ENCODE data around the gene USH1C. TPM values are rescaled to one million over a fixed set of nuclear protein-coding genes. Genes with fewer than 3 reads are reported as not detected.
A peak's percentile ranks its signal among the peaks of the same experiment; 100 is the strongest.

The USH1C gene
- total RNA-seq, 1 experiment from 2014 or later = 78.0 TPM

DNA sequence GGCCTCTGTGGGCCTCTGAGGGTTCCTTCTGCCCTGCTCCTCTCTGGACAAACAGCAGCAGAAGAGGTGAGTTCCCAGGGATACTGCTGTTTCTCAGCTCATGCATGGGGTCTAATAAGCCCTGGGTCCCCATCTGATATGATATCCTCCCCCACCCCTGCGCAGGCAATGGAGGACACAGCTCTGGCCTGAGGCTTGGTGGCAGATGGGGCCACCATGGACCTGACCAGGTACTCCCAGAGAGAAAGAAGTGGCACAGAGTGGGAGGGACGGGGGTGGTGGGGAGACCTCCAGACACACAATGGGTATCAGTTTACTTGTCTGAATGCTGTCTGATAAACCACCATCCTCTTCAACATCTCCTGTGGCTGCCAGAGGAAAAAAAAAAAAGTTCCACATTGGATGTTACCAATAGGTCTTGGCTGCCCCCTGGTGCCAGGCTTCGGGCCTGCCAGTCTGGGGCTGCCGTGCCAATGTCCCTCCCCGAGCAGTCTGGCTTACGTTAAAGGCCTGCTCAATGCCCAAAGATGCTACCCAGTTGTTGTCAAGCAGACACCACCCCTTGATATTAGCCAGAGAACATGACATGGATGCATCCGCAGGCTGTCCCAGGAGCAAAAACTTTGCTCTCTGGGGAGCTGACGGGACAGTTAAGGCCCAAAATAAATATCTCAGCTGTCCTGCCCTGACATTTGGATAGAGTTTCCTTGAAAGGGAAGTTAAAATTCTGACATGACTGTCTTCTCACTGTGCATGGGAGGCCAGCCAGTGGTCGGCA is 39.7 kb downstream of the USH1C start:
- peak; percentile 89 for DNase-seq (ENCODE audit: low spot score)

DNA sequence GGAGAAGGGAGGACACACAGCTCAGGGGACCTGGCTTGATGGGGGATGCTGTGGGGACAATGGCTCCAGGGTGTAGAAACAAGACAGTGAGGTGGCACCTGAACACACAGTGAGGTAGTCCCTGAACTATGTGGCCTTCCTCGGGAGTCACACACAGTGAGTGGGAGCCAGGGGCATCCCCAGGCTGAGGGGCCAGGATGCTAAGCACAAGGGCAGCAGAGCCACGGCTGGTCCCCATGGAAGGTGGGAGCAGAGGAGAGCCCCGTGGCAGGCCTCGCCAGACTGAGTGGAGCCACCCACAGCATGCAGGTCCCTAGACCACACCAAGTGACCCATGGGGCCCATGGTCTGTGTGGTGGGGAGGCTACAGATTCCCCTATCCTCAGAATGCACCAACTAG is 41.6 kb downstream of the USH1C start:
- no peak for DNase-seq (ENCODE audit: low spot score)

DNA sequence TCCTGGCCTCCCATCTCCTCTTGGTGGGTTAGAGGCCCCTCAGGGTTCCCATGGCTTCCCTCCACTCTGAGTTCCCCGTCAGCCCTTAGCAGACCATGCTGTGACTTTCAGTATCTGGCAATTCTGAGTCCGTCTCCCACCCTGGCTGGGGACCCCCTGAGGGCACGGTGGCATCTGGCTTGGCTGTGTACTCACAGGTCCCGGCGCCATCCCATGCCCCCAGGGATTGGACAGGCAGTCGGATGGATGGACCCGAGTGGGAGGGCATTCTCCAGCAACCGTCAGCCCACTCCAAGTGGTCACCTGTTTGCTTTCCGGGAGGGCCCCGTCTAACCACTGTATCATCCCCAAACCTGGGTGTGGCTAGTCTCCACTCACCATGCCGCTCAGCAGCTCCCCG is 43.5 kb downstream of the USH1C start:
- no peak for DNase-seq (ENCODE audit: low spot score)

DNA sequence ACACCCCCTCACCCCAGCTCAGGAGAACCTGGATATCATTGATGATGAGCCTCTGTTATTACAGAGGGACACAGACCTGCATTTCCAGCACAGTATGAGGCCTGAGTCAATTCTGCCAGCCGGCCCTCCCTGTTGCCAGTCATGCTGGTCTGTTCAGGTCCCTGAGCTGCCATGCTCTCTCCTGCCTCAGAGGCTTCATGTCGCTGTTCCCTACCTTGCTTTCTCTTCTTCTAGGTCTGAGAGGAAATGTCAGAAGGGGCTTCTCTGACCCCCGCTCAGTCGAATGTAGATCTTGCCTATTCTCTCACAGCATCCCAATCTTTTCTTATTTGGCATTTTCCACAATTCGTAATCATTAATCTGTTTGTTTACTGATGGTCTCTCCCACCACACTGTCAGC is 45.7 kb downstream of the USH1C start:
- no peak for DNase-seq (ENCODE audit: low spot score)

DNA sequence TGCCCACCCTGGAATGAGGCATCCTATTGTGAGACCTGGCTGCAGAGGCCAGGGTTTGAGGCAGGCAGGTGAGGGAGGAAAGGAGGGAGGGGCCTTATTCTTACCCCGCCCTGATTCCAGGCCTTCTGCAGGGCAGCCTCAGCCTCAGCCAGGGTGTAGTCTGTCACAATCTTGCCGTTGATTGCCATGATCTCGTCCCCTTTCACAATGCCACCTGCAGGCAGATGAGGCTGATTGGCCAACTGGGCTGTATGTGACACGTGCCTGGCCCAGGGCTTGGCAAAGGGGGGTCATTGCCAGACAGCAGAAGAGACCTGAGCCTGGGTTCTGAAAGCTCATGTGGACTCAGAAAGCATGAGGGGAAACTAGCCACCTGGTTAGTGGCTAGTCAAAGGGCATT is 46.2 kb downstream of the USH1C start:
- DNase-seq (ENCODE audit: low spot score) = peak; percentile 61

DNA sequence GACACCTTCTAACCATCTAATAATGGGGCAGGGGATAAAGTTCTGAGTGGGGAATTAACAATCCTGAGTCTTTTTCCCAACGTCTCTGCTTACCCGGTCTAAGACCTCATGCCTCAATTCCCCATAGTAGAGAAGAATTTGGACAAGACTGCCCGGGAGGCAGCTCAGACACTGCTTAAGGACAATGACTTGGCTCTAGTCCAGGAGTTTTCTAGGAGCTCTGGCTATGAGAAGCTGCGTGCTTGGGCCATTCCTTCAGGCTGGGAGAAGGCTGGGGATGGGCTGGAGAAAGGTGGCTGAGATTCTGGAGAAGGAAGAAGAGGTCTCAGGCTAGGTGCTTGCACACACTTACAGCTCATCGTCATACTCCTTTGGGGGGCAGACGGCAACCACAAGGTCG is 47.8 kb downstream of the USH1C start:
- no peak for DNase-seq (ENCODE audit: low spot score)

DNA sequence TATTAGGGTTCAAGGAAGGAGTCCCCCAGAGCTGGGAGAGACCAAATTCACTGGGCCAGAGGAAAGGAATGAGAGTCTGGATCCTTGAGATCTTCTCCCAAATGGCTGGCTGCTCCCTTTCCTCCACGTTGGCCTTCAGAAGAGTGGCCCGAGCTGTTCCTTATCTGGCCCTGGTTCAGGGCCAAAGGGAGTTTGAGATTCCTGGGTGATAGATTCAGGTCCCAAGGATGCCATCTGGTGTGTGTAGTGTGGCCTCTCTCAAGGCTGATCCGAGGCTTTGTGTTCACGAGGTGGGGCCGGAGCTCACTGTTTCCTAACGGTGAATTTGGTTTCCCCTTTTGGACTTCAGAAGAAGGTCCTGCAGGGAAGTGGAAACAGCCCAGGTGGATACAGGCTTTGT is 50.2 kb downstream of the USH1C start:
- no peak for DNase-seq (ENCODE audit: low spot score)

DNA sequence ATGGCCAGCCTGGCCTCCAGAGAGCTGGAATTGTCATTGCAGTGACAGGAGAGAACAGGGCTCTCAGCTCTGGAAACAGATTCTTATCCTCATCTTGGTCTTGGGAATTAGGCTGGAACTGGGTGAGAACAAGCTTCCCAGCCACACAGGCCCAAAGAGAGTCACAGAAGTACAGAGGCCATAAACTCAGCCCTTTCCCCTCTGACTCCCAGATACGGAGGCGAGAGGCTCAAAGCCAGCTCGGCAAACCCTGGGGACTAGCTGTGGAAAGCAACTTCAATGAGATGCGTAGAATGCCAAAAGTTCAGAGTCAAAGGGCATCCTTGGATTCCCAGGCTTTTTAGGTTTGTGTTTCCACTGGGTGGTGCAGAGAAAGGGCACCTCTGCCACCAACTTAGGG is 53.3 kb downstream of the USH1C start:
- no peak for DNase-seq (ENCODE audit: low spot score)

DNA sequence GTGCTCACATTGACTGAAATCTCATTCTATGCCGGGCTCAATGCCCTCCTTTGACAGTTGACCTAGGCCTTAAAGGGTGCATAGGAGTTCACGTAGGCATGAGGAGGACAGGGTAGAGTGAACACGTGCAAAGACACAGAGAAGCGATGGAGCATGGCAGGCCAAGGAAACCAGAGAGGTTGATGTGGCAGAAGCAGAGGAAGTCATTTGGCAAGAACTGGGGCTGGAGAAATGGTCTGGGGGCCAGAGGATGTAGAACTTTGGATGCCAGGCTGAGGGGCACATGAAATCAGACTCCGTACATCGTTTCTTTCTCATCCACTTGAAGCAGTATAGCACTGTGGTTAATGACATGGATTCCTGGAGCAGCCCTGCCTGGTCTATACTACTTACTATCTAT is 54.0 kb downstream of the USH1C start:
- no peak for DNase-seq (ENCODE audit: low spot score)

DNA sequence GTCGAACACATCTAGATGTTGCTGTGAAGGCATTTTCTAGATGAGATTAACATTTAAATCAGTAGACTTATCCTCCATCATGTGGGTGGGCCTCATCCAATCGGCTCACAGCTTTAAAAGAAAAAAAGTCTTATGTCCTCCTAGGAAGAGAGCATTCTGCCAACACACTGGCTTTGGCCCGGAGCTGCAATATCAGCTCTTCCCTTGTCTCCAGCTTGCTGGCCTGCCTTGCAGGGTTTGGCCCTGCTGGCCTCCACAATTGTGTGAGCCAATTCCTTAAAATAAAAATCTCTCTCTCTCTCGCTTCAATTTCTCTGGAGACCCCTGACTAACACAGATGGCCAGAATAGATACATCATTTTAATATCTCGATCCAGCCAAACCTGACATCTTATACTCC is 54.5 kb downstream of the USH1C start:
- no peak for DNase-seq (ENCODE audit: low spot score)

DNA sequence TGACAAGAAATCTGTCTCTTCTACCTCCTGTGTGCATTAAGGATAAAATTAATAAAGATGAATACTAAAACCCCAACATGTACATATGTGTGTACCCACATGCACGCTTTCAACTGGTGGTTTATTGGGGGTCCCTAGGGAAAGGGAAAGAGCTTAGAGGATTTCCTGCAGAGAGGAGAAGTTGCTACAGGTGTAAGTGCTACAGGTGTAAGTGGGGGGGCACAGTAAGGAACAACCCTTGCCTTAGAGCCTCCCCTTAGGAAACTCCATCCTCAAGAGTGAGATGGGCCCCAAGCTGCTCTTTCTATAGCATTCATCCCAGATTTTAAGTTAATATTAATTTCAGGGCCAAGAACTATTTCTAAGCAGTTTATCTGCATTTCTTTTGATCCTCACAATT is 55.7 kb downstream of the USH1C start:
- no peak for DNase-seq (ENCODE audit: low spot score)

DNA sequence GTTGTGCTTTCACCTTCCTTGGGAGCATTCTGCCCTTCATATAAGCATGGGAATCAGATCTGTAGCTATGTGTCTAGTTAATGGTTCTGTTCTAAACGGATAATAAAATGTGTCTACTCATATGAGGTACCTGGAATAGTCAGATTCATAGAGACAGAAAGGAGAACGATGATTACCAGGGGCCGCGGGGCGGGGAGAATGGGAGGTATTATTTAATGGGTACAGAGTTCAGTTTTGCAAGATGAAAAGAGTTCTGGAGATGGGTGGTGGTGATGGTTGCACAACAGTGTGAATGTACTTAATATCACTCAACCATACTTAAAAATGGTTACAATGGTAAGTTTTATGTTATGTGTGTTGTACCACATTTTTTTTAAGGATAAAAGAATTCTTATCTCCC is 57.6 kb downstream of the USH1C start:
- DNase-seq (ENCODE audit: low spot score) = no peak

DNA sequence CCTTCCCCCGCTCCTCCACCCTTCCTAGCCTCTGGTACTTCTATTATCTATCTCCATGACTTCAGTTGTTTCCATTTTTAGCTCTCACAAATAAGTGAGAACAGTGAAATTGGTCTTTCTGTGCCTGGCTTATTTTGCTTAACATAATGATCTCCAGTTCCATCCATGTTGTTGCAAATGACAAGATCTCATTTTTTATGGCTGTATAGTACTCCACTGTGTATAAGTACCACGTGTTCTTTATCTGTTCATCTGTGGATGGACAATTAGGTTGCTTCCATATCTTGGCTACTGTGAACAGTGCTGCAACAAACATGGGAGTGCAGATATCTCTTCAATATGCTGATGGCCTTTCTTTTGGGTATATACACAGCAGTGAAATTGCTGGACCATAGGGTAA is 60.7 kb downstream of the USH1C start:
- DNase-seq (ENCODE audit: low spot score) = no peak

DNA sequence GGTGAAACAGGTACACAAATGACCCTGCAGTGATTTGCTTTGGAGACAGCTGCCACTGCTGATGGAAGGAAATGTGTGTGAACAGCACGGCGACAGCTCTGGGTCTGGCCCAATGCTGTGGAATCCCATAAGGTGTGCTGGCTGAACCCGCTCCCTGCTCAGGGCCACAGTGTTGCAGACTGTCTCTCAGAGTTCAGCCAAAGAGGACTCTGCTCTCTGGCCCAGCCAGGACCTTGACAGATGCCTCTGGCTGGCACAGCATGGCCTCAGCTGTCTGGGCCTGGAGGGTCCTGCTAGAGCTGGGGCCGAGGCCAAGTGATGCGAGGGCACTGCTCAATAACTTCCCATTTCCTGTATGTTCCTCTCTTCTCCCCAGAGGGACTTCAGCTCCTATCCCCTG is 62.3 kb downstream of the USH1C start:
- no peak for DNase-seq (ENCODE audit: low spot score)

DNA sequence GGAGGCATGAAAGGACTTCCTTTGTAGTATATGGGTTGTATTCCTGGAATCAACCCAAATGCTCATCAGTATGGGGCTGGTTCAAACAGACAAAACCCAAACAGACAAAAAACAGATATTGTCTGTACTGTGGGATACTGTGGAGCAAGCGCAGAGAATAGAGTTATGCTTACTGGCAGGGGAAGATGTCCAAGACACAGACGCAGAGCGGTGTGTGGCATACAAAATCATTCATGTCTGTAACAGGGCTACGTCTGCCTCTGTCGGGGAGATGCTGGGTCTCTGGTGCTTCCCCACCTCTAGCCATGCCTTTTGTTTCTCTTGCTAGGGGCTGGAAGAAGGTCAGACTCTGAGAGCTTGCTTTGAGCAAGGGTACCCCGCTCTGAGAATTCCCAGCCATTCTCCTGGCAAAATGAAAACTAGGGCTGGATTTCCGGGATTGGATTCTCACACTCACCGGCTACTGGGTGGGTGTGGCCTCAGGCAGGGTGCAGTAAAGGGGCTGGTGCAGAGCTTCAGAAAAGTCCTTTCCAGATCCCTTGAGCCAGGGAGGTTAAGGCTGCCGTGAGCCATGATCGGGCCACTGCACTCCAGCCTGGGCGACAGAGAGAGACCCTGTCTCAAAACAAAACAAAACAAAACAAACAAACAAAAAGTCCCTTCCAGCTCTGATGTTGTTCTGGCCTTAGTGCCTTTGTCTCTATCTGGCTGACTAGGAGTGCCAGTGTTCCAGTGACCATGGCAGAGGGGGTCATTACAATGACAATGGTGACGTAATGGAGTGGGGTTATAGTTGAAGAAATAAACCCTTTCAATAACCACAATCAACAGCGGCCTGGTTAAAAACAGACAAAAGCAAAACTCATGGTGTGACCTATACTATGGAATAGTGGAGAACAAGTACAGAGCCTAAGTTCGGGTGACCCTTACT is 64.7 kb downstream of the USH1C start:
- peak; percentile 63 for DNase-seq (ENCODE audit: low spot score)

DNA sequence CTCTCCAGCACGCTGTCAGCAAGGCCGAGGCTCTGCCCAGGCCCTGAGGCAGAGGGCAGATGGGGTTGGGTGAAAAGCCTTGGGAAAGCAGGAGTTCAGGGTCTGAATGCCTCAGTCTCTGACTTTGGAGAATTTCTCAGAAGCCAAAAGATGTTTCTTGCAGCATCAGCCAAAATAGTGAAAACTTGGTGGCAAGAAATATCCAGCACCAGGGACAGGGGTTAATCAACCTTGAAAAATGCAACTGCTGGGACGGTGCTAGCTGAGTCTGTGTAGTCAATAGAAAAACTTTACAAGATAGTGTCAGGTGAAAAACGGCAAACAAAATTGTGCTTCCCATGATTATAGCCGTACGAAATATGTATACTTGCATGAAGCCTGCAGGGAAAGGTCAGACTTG is 66.1 kb downstream of the USH1C start:
- DNase-seq (ENCODE audit: low spot score) = no peak

DNA sequence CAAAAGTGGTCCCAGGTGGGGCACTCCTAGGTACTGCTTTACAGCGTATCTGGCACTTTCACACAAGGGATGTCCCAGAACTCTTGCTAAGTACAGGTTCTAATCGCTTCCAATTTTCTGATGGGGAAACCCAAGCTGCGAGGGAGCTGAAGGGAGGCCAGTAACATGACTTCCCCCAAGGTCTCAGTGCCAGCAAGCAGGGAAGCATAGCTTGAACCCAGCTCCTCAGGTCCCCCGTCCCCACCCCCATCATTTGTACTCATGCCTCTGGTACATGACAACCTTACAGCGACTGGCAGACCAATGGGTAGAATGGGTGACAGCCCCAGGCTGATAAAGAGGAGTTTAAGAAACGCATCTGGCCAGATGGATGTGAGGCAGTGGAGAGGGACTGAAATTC is 66.9 kb downstream of the USH1C start:
- DNase-seq (ENCODE audit: low spot score) = no peak

DNA sequence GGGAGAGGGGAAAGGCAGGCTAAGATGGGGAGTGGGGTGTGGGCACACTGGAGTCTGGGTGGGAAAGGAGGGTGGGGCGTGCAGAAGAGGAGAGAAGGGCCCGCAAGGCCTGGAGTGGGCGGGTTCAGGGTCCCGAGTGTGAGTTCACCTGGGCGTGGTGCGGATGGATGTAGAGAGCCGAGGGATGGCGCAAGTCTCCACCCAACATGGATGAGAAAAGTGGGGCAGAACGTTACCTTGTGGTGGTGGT is 67.2 kb downstream of the USH1C start:
- DNase-seq (ENCODE audit: low spot score) = no peak

DNA sequence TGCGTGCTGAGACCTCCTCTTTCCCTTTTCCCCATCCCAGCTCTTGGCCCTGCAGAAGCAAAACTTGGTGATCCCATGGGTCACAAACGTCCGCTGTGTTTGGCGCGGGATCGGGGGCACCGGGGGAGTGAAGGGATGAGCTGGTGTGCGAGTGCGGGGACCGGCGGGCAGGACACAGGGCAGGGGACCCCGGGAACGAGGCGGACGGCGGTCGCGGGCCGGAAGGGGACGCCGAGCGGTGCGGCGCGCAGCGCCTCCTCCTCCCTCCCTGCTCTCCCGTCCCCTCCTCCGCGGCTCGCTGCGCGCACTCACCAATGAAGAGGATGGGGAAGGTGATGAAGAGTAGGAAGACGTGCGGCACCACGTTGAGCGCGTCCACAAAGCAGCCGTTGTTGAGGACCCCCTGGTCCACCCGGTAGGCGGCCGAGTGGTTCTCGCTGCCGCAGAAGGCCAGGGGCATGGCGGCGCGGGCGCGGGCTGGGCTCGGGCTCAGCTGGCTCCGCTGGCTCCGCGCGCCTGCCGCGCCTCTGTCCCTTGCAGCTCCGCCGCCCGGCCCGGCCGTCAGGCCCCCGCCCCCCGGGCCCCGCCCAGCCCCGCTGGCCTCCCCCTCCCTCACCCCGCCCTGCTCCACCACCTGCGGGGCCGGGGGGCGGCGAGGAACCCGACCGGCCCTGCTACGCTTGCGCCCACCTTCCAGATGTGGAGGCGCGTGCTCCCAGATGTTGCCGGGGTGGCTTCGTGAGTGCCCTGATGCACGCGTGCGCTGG is 67.7 kb downstream of the USH1C start, which contains the start of gene ABCC8:
ABCC8 (minus strand) TSS at position 529 of the 767 bp plus-strand sequence; CDS start at position 460, 69 bp downstream.
- DNase-seq (ENCODE audit: low spot score) = no peak

DNA sequence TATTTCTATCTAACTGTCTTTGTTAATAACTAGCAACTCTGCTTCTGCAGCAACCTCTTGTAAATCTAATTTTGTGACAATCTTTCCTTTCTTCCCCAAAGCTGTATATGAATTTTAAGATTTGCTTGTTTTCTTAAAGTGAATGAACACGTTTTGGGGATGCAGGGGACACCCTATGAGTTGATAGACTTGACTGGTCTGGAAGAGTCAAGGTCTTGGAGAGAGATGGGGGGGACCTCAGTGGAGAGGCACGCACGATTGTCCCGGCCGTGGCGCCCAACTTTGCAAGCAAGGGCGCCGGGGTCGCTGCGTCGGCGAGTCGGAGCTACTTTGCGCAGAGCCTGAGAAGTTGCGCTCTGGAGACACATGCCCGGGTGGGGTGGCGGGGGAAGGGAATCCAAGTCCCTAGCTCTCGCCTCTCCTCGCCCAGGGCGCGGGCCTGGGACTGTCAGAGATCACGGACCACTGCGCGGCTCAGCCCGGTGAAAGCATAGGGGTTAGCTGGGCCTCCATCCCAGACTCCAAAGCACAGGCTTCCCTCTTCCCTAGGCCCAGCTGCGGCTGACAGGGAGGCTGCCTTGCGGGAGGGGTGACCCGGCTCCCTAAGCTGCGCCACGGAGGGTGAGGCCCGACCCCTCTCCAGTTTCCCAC is 68.4 kb downstream of the USH1C start:
- no peak for DNase-seq (ENCODE audit: low spot score)

DNA sequence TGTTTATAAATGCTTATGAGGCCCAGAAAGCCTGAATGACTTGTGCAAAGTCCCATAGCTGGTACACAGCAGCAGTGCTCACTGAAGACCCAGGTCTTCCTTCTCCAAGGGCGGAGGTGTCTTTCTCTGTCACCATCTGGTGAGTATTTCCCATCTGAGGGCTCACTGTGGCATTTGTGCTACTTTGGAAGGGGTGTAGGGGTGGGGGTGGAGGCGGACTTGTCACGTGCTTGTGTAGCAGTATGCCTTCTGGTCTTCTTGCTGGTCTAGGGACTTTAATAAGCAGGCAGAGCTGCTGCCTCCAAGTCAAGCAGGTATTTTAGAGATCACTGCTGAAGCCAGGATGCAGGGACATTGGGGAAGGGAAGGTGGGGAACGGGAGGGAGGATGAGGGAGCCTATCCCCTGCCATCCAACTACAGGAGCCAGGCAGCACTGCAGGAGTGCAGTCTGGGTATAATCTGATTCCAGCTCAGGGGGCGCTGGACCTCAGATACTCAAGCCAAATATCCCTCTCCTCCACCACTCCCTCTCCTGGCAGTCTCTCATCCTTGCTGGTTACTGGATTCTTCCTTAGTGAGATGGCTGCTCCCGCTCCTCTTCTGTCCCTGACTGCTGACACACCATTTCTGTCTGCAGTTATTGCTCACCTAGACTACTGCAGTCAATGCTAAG is 71.0 kb downstream of the USH1C start:
- peak; percentile 77 for DNase-seq (ENCODE audit: low spot score)
